Measurements from ENCODE around the gene ZC3H13. TPM values are rescaled to one million over a fixed set of nuclear protein-coding genes. Genes with fewer than 3 reads are reported as not detected.

Gene ZC3H13
- total RNA-seq, 2 experiments from 2014 or later, result 38.9 to 42.0 TPM

GRCh38 chr13:46086985-46087384, 34.4 kb upstream of the ZC3H13 start:
- H3K27ac Mint-ChIP-seq, result no peak overlapping the region
- DNase-seq (no peak), ATAC-seq (no peak)
- ChIA-PET POLR2A (no interaction called here), CTCF (no interaction called here)
- H3K27me3 Mint-ChIP-seq (ENCODE audit: low read depth), result peaks cover 5% of the 10 kb centered on the region
- no peak overlapping the region for H3K4me3 Mint-ChIP-seq
- H3K9me3 Mint-ChIP-seq (ENCODE audit: insufficient read depth), result no peaks in the 10 kb centered on the region
- peaks cover 3% of the 10 kb centered on the region for H3K4me1 Mint-ChIP-seq (ENCODE audit: low read depth)
- H3K36me3 Mint-ChIP-seq (ENCODE audit: low read depth), result no peaks in the 10 kb centered on the region

GRCh38 chr13:46086421-46086922, 33.9 kb upstream of the ZC3H13 start:
- Mint-ChIP-seq H3K36me3 (ENCODE audit: low read depth) (no peaks in the 10 kb centered on the region), H3K27me3 (ENCODE audit: low read depth) (peaks cover 5% of the 10 kb centered on the region), H3K4me3 (no peak overlapping the region), H3K4me1 (ENCODE audit: low read depth) (peaks cover 3% of the 10 kb centered on the region), H3K9me3 (ENCODE audit: insufficient read depth) (no peaks in the 10 kb centered on the region), H3K27ac (no peak overlapping the region)
- ChIA-PET CTCF (no interaction called here), POLR2A (no interaction called here)
- no peak for DNase-seq
- ATAC-seq, result no peak

DNA sequence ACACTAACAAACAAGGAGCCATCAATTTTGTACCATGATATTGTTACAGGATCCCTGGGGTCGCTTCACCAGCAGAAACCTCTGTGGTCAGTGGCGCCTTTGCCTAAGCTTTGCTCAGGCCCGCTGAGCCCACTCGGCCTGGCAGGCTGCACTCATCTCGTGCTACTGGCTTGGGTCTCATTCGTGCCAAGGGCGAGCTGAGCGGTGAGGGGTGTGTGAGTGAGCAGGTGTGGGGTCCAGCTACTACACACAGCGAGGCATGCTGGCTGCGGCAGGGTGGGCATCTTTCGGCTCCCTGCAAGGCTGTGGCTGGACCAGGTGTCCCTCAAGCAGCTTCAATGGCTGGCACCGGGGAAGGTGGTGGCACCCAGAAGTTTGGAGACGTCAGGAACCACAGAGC, 33.2 kb upstream of the ZC3H13 start:
- DNase-seq (no peak), ATAC-seq (no peak)
- Mint-ChIP-seq H3K4me1 (ENCODE audit: low read depth) (peaks cover 3% of the 10 kb centered on the region), H3K9me3 (ENCODE audit: insufficient read depth) (no peaks in the 10 kb centered on the region), H3K4me3 (no peak overlapping the region), H3K27ac (no peak overlapping the region), H3K36me3 (ENCODE audit: low read depth) (no peaks in the 10 kb centered on the region), H3K27me3 (ENCODE audit: low read depth) (peaks cover 2% of the 10 kb centered on the region)
- ChIA-PET POLR2A (no interaction called here), CTCF (interaction anchor here (0.7 to 1.0 kb wide), 2 partner anchors 14 to 235 kb away, joined by 3 to 4 read pairs; no protein-coding TSS in a partner anchor)

GRCh38 chr13:46082324-46082723, 29.8 kb upstream of the ZC3H13 start:
- no peak overlapping the region for H3K4me3 Mint-ChIP-seq
- no peaks in the 10 kb centered on the region for H3K36me3 Mint-ChIP-seq (ENCODE audit: low read depth)
- no peak overlapping the region for H3K27ac Mint-ChIP-seq
- H3K4me1 Mint-ChIP-seq (ENCODE audit: low read depth), result peaks cover 11% of the 10 kb centered on the region
- no peak for DNase-seq
- H3K9me3 Mint-ChIP-seq (ENCODE audit: insufficient read depth), result no peaks in the 10 kb centered on the region
- ATAC-seq, result no peak
- ChIA-PET POLR2A (no interaction called here), CTCF (interaction anchor here (1.2 to 1.5 kb wide), 3 partner anchors 12 to 18 kb away, joined by 3 to 5 read pairs (median 4); no protein-coding TSS in a partner anchor)
- peaks cover 7% of the 10 kb centered on the region for H3K27me3 Mint-ChIP-seq (ENCODE audit: low read depth)

DNA sequence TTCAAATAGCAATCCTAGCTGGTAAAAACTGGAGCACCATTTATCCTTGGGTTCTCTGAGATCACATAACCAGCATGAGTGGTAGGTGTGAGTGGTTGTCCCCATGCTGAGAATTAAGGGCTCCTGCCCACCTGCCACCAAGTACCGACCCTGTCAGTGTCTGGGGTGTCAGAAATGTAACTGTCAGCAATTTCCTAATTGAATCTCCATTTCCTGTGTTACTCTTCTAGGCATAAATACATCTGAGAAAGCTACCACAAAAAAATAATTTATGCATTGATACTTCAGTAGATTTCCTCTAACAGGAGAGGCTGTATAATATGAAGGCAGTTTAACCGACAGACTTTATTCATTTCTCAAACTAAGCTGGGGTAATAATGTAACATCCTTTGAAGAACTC, 27.2 kb upstream of the ZC3H13 start:
- Mint-ChIP-seq H3K27ac (no peak overlapping the region), H3K4me3 (no peak overlapping the region), H3K36me3 (ENCODE audit: low read depth) (no peaks in the 10 kb centered on the region), H3K27me3 (ENCODE audit: low read depth) (peaks cover 11% of the 10 kb centered on the region), H3K9me3 (ENCODE audit: insufficient read depth) (peaks cover 6% of the 10 kb centered on the region), H3K4me1 (ENCODE audit: low read depth) (peaks cover 10% of the 10 kb centered on the region)
- CTCF ChIA-PET, result no interaction called here
- POLR2A ChIA-PET, result interaction anchor here (0.8 kb wide), 1 partner anchor 162 kb away, joined by 3 read pairs; no protein-coding TSS in a partner anchor
- no peak for DNase-seq
- ATAC-seq, result no peak

DNA sequence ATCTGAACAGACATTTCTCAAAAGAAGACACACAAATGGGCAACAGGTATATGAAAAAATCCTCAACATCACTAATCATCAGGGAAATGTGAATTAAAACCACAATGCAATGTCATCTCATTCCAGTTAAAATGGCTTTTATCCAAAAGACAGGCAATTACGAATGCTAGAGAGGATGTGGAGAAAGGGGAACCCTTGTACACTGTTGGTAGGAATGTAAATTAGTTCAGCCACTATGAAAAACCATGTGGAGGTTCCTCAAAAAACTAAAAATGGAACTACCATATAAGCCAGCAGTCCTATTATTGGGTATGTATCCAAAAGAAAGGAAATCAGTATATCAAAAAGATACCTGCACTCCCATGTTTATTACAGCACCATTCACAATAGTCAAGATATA, 24.7 kb upstream of the ZC3H13 start:
- ChIA-PET CTCF (no interaction called here), POLR2A (no interaction called here)
- Mint-ChIP-seq H3K9me3 (ENCODE audit: insufficient read depth) (peaks cover 6% of the 10 kb centered on the region), H3K4me1 (ENCODE audit: low read depth) (peaks cover 10% of the 10 kb centered on the region), H3K27me3 (ENCODE audit: low read depth) (peaks cover 11% of the 10 kb centered on the region), H3K4me3 (no peak overlapping the region), H3K27ac (no peak overlapping the region), H3K36me3 (ENCODE audit: low read depth) (no peaks in the 10 kb centered on the region)
- ATAC-seq (no peak), DNase-seq (no peak)

DNA sequence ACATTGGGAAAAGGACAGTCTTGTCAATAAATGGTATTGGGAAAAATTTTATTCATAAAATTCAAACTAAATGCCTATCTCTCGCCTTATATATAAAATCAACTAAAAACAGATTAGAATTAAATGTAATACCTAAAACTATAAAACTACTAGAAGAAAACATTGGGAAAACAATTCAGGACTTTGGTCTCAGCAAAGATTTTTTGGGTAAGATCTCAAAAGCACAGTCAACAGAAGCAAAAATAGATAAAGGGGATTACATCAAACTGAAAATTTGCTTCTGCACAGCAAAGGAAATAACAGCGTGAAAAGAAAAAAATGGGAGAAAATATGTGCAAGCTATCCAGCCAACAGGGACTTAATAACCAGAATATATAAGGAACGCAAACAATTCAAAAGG, 24.3 kb upstream of the ZC3H13 start:
- ATAC-seq (no peak), DNase-seq (no peak)
- Mint-ChIP-seq H3K27ac (no peak overlapping the region), H3K27me3 (ENCODE audit: low read depth) (peaks cover 11% of the 10 kb centered on the region), H3K9me3 (ENCODE audit: insufficient read depth) (peaks cover 6% of the 10 kb centered on the region), H3K4me1 (ENCODE audit: low read depth) (peaks cover 10% of the 10 kb centered on the region), H3K36me3 (ENCODE audit: low read depth) (no peaks in the 10 kb centered on the region), H3K4me3 (no peak overlapping the region)
- POLR2A ChIA-PET, result no interaction called here
- CTCF ChIA-PET, result no interaction called here

DNA sequence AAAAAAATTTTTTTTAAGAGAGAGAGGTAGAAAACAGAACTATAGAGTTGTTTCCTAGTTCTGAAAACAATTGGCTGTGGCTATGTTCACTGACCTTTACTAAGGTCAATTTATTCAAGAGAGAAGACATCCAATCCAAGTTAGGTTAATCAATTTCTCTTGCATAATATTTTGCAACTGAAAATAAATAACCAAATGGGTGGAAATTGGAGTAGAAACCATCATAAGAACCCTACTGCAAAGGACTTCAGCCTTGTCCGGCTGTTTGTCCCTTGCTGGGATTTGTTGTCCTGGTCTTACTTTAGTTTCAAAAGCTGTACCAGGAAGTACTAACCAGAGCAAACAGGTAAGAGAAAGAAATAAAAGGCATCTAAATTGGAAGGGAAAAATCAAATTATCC, 23.3 kb upstream of the ZC3H13 start:
- Mint-ChIP-seq H3K27ac (no peak overlapping the region), H3K4me1 (ENCODE audit: low read depth) (peaks cover 10% of the 10 kb centered on the region), H3K4me3 (no peak overlapping the region), H3K9me3 (ENCODE audit: insufficient read depth) (peaks cover 6% of the 10 kb centered on the region), H3K36me3 (ENCODE audit: low read depth) (no peaks in the 10 kb centered on the region), H3K27me3 (ENCODE audit: low read depth) (peaks cover 13% of the 10 kb centered on the region)
- CTCF ChIA-PET, result no interaction called here
- DNase-seq, result no peak
- POLR2A ChIA-PET, result no interaction called here
- no peak for ATAC-seq

GRCh38 chr13:46071590-46072249, 19.2 kb upstream of the ZC3H13 start:
- H3K4me1 Mint-ChIP-seq (ENCODE audit: low read depth), result no peaks in the 10 kb centered on the region
- H3K27ac Mint-ChIP-seq, result no peak overlapping the region
- H3K4me3 Mint-ChIP-seq, result no peak overlapping the region
- CTCF ChIA-PET, result interaction anchor here (1.2 kb wide), 1 partner anchor 14 kb away, joined by 3 read pairs; no protein-coding TSS in a partner anchor
- DNase-seq, result no peak
- peaks cover 4% of the 10 kb centered on the region for H3K27me3 Mint-ChIP-seq (ENCODE audit: low read depth)
- no peak for ATAC-seq
- POLR2A ChIA-PET, result no interaction called here
- no peaks in the 10 kb centered on the region for H3K36me3 Mint-ChIP-seq (ENCODE audit: low read depth)
- H3K9me3 Mint-ChIP-seq (ENCODE audit: insufficient read depth), result peaks cover 6% of the 10 kb centered on the region

- Mint-ChIP-seq H3K27me3 (ENCODE audit: low read depth) (peaks cover 4% of the 10 kb centered on the region), H3K4me3 (no peak overlapping the region), H3K9me3 (ENCODE audit: insufficient read depth) (no peaks in the 10 kb centered on the region), H3K4me1 (ENCODE audit: low read depth) (no peaks in the 10 kb centered on the region), H3K27ac (no peak overlapping the region), H3K36me3 (ENCODE audit: low read depth) (no peaks in the 10 kb centered on the region)
- ChIA-PET POLR2A (no interaction called here), CTCF (interaction anchor here (1.1 to 1.6 kb wide), 2 partner anchors 18 to 97 kb away, joined by 3 to 4 read pairs; no protein-coding TSS in a partner anchor)
- ATAC-seq, result no peak
- no peak for DNase-seq
Measured at GRCh38 chr13:46063292-46063691, 10.7 kb upstream of the ZC3H13 start.

DNA sequence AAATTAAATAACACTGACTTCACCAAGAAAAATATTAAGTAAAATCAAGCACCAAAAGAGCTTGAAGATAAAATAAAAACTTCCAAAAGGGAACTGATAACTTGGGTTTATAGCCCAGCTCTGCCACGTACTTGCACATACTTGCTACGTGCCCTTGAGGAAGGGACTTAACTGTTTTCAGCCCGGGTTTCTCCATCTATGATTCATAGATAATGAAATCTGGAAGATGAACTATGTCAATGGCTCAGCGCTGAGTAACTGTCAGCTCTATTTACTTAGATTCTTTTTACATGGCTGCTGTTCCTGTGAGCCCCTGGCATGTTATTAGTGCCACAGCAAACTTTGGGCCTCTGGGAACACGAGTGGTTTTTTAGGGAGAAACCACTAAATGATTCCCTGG, 9.6 kb upstream of the ZC3H13 start:
- DNase-seq (no peak), ATAC-seq (no peak)
- Mint-ChIP-seq H3K4me1 (ENCODE audit: low read depth) (peaks cover 4% of the 10 kb centered on the region), H3K4me3 (no peak overlapping the region), H3K36me3 (ENCODE audit: low read depth) (no peaks in the 10 kb centered on the region), H3K27ac (no peak overlapping the region), H3K27me3 (ENCODE audit: low read depth) (peaks cover 7% of the 10 kb centered on the region), H3K9me3 (ENCODE audit: insufficient read depth) (no peaks in the 10 kb centered on the region)
- ChIA-PET CTCF (interaction anchor here (1.1 to 1.6 kb wide), 2 partner anchors 17 to 98 kb away, joined by 3 to 4 read pairs; no protein-coding TSS in a partner anchor), POLR2A (no interaction called here)

DNA sequence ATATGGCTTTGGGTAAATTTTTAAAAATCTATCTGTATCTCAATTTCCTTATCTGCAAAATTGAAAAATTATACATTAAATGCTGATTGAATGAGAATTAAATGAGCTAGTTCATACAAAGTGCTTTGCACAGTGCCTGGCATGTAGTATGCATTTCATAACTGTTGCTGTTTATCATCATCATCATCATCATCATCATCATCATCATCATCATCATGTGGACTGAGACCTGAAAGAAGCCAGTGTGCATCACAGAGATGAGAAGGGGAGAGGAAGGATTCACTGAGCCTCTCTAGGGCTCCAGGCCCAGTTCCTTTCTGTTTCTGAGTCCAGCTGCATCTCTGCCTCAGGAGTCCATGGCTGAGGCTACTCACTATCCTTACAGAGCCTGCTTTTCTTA, 6.9 kb upstream of the ZC3H13 start:
- Mint-ChIP-seq H3K9me3 (ENCODE audit: insufficient read depth) (no peaks in the 10 kb centered on the region), H3K27ac (no peak overlapping the region), H3K4me1 (ENCODE audit: low read depth) (peaks cover 4% of the 10 kb centered on the region), H3K4me3 (no peak overlapping the region), H3K27me3 (ENCODE audit: low read depth) (peaks cover 11% of the 10 kb centered on the region), H3K36me3 (ENCODE audit: low read depth) (no peaks in the 10 kb centered on the region)
- no peak for ATAC-seq
- CTCF ChIA-PET, result interaction anchor here (0.7 kb wide), 1 partner anchor 67 kb away, joined by 3 read pairs; no protein-coding TSS in a partner anchor
- POLR2A ChIA-PET, result no interaction called here
- DNase-seq, result no peak
